Osteocyte (in vitro differentiated cells): ENCODE results near the gene NTN1. TPM values are rescaled to one million over a fixed set of nuclear protein-coding genes. Genes with fewer than 3 reads are reported as not detected.

Experiments
- DNase-seq: peaks from one replicate; pipeline ENCODE4 v3.0.0; 2021; ENCODE audit warnings: mixed read lengths; ENCODE audit not compliant: unreplicated experiment; ENCODE audit errors: extremely low spot score
- H3K27ac Mint-ChIP-seq: one replicate; pipeline ENCODE4 v1.8.0; 2021; ENCODE audit warnings: mild to moderate bottlenecking, mixed read lengths; ENCODE audit not compliant: unreplicated experiment
- H3K27me3 Mint-ChIP-seq: one replicate; pipeline ENCODE4 v1.8.0; 2021; ENCODE audit warnings: mixed read lengths; ENCODE audit not compliant: unreplicated experiment
- H3K36me3 Mint-ChIP-seq: one replicate; pipeline ENCODE4 v1.8.0; 2021; ENCODE audit warnings: mixed read lengths; ENCODE audit not compliant: unreplicated experiment
- H3K4me1 Mint-ChIP-seq: one replicate; pipeline ENCODE4 v1.8.0; 2021; ENCODE audit warnings: mixed read lengths; ENCODE audit not compliant: unreplicated experiment
- H3K4me3 Mint-ChIP-seq: one replicate; pipeline ENCODE4 v1.8.0; 2021; ENCODE audit warnings: mild to moderate bottlenecking, moderate library complexity, mixed read lengths; ENCODE audit not compliant: unreplicated experiment
- H3K9me3 Mint-ChIP-seq: one replicate; pipeline ENCODE4 v1.8.0; 2021; ENCODE audit warnings: mixed read lengths; ENCODE audit not compliant: unreplicated experiment
- total RNA-seq: library from RNA; stranded (reverse); gene quantifications from 2 replicates; pipeline ENCODE4 v1.2.1, GENCODE V29; 2021
- TF ChIP-seq, protein P1 (sequence below): fragments of 200-600 bp; sonication (generic); IDR thresholded peaks from 2 replicates; pipeline ENCODE4 v1.5.0; 2021; ENCODE audit warnings: antibody characterized with exemption, mild to moderate bottlenecking, moderate library complexity

Gene NTN1
- total RNA-seq, 1 donor from 2014 or later, result 21.4 TPM

DNA sequence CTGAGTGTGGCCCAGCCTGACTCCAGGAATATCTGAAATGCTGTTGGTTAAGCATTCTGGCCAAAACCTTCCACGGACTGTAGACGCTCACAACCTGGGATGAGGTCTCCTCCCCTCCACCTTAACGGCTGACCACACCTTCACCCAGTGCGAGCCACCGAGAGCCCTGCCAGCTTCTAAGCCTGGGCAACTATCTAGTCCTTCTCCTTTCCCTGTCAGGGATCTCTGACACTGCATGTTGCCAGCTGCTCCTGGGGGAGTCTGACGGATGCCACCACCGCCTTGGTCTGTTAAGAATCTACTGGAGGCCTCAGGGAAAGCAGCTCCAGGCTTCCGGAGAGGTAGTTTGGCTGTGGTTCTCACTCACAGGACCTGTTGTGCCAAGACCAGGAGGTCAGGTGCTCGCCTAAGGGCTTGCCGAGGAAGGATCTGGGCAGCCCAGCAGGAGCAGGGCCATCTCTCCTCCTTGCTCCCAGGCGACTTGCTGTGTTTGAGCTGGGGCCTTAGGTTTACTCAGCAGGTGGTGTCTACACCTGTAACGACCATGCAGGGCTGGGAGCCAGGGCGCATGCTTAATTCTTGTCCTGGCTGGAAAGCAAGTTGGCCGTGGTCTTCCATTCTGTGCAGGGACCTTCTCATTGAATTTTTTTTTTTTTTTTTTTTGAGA lies 111.8 kb downstream of the NTN1 start:
- DNase-seq, result no peak
- TF ChIP-seq, protein P1, sequence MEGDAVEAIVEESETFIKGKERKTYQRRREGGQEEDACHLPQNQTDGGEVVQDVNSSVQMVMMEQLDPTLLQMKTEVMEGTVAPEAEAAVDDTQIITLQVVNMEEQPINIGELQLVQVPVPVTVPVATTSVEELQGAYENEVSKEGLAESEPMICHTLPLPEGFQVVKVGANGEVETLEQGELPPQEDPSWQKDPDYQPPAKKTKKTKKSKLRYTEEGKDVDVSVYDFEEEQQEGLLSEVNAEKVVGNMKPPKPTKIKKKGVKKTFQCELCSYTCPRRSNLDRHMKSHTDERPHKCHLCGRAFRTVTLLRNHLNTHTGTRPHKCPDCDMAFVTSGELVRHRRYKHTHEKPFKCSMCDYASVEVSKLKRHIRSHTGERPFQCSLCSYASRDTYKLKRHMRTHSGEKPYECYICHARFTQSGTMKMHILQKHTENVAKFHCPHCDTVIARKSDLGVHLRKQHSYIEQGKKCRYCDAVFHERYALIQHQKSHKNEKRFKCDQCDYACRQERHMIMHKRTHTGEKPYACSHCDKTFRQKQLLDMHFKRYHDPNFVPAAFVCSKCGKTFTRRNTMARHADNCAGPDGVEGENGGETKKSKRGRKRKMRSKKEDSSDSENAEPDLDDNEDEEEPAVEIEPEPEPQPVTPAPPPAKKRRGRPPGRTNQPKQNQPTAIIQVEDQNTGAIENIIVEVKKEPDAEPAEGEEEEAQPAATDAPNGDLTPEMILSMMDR, result no peak
- Mint-ChIP-seq H3K27ac (no peak overlapping the region), H3K4me1 (peaks cover 9% of the 10 kb centered on the region), H3K4me3 (no peak overlapping the region), H3K27me3 (peaks cover 26% of the 10 kb centered on the region), H3K36me3 (no peaks in the 10 kb centered on the region), H3K9me3 (no peaks in the 10 kb centered on the region)

DNA sequence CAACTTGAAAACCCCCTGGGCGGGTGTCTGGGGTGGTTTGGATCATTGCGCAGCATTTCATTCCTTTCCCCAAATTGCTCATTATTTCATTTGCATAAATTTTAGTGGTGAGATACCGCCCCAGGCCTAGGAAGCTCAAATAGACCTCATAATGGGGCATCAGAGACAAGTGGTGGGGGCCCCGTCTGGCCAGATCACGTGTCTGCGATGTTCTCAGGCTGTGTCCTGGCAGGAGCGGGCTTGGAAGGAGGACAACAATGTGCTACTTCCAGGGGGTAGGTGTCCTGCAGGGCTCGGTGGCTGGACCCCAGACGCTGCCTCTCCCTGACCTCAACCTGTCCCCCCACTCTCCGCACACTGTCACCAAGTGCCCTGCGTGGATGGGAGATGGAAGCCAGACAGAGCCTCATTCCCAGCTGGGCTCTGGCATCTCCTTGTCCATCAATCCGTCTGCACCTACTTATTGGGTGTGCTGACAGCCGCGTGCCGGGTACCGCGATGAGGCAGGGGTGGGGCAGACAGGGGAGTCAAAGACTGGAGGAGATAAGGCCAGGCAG lies 116.9 kb downstream of the NTN1 start:
- Mint-ChIP-seq H3K4me3 (no peak overlapping the region), H3K4me1 (peaks cover 9% of the 10 kb centered on the region), H3K27ac (no peak overlapping the region), H3K27me3 (peaks cover 8% of the 10 kb centered on the region), H3K36me3 (no peaks in the 10 kb centered on the region), H3K9me3 (no peaks in the 10 kb centered on the region)
- TF ChIP-seq, protein P1, result no peak
- no peak for DNase-seq

DNA sequence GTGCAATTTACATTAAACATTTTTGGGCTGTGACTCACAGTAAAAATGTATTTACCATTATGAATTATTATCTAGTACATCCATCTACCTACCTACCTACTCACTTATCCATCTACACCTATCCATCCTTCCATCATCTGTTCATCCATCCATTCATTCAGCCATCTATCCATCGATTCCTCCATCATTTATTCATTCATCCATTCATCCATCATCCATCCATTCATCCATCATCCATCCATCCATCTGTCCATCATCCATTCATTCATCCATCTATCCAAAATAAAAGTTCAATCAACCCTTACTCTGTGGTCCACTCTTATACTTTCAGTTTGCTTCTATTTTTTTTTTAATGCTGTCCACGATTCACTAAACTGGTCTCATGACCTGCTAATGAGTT lies 118.4 kb downstream of the NTN1 start:
- no peak for DNase-seq
- Mint-ChIP-seq H3K27ac (no peak overlapping the region), H3K27me3 (peaks cover 8% of the 10 kb centered on the region), H3K36me3 (no peaks in the 10 kb centered on the region), H3K4me1 (peaks cover 9% of the 10 kb centered on the region), H3K4me3 (no peak overlapping the region), H3K9me3 (no peaks in the 10 kb centered on the region)
- TF ChIP-seq, protein P1, result no peak

DNA sequence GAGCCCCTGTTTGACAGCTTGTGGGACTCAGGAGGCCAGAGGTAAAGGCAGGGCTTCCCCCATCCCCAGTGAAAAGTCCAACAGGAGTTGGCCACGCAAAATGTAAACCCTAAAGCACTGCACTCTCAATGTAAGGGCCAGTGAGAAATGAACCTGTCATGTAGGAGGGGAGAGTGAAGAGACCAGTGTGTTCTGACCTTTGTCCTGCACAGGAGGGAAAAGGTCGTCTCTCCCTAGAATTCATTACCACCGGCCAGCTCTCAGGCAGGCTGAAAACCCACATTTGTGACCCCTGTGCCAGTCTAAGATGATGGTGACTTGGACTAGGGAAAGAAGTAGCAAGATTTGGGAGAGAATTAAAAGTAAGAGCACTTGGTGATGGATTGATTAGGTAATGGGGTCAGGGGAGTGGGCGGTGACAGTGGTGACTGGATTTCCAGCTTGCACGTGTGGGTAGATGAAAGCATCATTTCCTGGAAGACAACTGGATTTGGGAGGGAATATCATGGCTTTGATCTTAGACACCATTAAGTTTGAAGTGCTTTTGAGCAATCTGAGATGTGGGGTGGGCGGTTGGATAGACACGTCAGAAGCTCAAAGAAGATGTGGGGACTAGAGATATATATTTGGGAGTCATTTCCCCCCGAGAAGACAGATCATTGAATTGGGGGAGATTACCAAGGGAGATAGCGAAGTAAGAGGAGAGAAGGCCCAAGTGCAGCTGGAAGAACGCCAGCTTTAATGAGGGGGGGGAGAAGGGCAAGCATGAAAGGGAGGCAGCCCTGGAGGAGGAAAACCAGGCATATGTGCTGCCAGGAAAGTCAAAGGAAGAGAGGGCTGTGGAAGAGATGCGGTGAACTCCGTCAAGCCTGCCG lies 119.5 kb downstream of the NTN1 start:
- no peak for DNase-seq
- TF ChIP-seq, protein P1, result no peak
- H3K27me3 Mint-ChIP-seq, result peaks cover 2% of the 10 kb centered on the region
- no peaks in the 10 kb centered on the region for H3K36me3 Mint-ChIP-seq
- no peak overlapping the region for H3K27ac Mint-ChIP-seq
- H3K9me3 Mint-ChIP-seq, result no peaks in the 10 kb centered on the region
- no peak overlapping the region for H3K4me3 Mint-ChIP-seq
- H3K4me1 Mint-ChIP-seq, result peaks cover 9% of the 10 kb centered on the region

DNA sequence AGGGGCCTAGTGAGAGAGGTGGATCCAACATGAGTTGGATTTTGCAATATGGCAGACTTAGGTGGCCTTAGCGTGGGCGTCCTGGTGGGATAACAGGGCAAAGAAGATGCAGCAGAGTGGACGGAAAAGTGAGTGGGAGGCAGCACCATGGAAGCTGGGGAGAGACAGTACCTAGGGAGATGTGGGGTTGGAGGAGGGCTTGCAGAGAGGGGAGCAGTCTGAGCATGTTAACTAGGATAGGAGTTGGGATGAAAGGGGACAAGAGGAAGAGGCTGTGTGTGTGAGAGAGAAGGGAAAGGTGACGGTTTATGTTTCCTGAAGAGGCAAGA lies 120.1 kb downstream of the NTN1 start:
- DNase-seq, result no peak
- no peaks in the 10 kb centered on the region for H3K36me3 Mint-ChIP-seq
- TF ChIP-seq, protein P1, result no peak
- H3K4me1 Mint-ChIP-seq, result peaks cover 8% of the 10 kb centered on the region
- no peak overlapping the region for H3K4me3 Mint-ChIP-seq
- no peaks in the 10 kb centered on the region for H3K9me3 Mint-ChIP-seq
- H3K27ac Mint-ChIP-seq, result no peak overlapping the region
- H3K27me3 Mint-ChIP-seq, result peaks cover 2% of the 10 kb centered on the region
